ENCODE data around the gene ELP4.

Gene ELP4

DNA sequence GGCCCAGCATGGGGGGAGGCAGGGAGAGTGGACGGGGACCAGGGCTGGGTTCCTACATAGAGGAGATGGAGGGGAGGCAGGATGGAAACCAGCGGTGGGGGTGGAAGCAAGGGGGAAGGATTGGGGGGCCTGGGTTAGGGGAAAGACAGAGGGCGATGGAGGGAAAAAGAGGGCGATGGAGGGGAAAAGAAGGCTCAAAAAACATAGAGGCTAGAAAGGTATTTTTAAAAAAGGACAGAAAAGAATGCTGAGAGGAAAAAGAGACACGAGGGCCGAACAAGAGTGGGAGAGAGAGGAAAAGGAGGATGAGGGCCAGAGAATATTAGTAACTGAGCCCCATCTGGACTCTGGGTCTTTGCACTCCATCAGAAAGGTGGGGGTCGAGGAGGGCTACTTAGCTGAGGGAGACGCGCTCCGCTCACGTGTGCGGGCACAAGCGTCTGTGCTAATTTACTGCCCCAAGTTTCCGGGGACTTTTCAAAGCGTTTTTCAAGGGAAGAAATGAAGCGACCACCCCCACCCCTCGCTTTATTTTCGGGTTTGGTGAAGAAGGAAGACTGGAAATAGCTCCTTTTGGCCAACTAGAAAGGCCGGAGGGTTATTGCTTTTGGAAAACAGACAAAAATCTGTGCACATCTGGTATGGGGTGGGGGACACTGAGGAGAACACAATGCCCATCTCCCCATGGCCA lies 287.1 kb downstream of the ELP4 start:
- Histone ChIP-seq H3K27me3 (peaks cover 64 to 74% (median 68%) of the 10 kb centered on the region in 11 experiments), H3K9me3 (replicated peaks in 1 of 11) (peaks cover 40 to 57% (median 49%) of the 10 kb centered on the region in 11 experiments), H3K4me1 (no peaks in the 10 kb centered on the region), H3K4me2 (no peak overlapping the region), H4K20me1 (peaks cover 0 to 4% (median 0%) of the 10 kb centered on the region in 11 experiments; a peak in 3 of 22 replicates), H3K9ac (no peak overlapping the region), H3K4me3 (no peak overlapping the region), H3K27ac (no peak overlapping the region), H3K36me3 (no peaks in the 10 kb centered on the region)
- TF ChIP-seq Cebpa-rat (IDR thresholded peaks at IDR 0.05): no peak

DNA sequence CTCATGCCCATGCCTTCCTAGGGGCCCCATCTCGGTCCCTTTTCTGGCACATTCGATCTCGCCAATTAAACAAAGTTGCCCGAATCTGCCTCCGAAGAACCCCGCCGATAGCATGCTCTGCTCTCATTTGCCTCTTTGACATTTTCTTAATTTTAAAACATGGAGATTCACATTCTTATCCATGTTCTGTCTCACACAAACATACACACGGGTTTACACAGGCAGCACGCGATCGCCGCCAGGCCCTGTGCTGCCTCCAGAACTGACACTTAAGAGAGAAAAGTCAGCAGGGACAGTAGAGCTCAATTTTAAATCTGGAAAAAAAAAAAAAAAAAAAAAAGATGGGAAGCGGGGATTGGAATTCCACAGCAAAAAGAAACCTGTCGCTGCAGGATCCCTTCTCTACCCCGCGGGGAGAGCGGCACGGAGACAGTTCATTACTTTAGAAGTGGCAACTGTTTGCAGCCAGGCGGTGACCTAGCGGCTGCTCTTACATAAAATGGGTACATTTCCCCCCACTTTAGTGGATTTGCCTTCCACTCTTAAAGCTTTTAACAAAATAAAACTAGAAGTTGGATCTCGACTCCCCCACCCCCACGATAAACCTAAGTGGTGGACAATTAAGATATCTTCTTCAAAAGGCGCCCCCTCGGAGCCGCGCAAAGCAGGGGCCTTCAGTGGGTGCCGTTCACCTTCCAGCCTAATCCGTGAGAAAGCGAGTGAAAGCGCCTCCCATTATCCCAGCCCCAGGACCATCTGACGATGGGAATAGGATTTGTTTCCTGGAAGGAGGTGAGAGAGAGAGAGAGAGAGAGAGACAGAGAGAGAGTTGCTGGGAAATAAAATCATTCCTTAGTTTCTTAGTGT lies 287.9 kb downstream of the ELP4 start:
- TF ChIP-seq Cebpa-rat (IDR thresholded peaks at IDR 0.05): no peak
- Histone ChIP-seq H3K4me3 (no peak overlapping the region), H3K9me3 (replicated peaks in 1 of 11) (peaks cover 40 to 57% (median 49%) of the 10 kb centered on the region in 11 experiments), H3K4me2 (no peak overlapping the region), H3K9ac (no peak overlapping the region), H3K27ac (no peak overlapping the region), H3K36me3 (no peaks in the 10 kb centered on the region), H4K20me1 (peaks cover 0 to 4% (median 0%) of the 10 kb centered on the region in 11 experiments; a peak in 3 of 22 replicates), H3K27me3 (peaks cover 72 to 82% (median 76%) of the 10 kb centered on the region in 11 experiments), H3K4me1 (no peaks in the 10 kb centered on the region)

DNA sequence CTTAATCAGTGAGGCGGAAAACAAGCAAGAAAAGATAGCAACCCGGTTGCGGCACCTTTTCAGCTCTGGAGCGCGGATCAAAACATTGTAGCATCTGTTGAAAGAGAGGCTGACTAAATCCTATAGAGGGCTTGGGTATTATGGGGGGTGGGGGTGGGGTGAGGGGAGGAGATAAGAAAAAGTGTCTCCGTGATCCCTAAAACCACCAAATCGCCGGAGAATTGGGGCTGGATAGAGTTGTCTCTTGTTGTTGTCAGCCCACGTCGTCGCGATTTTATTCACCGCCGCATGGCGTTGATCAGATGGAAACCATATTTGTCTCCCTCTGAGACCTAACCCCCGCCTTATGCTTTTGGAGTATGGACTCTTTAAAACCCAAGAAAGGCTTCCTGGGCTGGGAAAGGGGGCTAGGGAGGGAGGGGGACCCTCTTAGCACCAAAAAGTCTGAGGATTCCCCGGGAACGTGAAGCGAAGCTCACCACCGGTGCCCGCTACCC lies 288.5 kb downstream of the ELP4 start:
- no peak overlapping the region for H3K9ac ChIP-seq
- H3K36me3 ChIP-seq: no peaks in the 10 kb centered on the region
- peaks cover 46 to 63% (median 53%) of the 10 kb centered on the region in 11 experiments for H3K9me3 ChIP-seq (replicated peaks in 1 of 11)
- TF ChIP-seq Cebpa-rat (IDR thresholded peaks at IDR 0.05): no peak
- no peak overlapping the region for H3K4me2 ChIP-seq
- peak overlapping the region in 1 of 10 experiments; percentile 44; a peak in 1 of 20 replicates for H3K4me3 ChIP-seq
- H3K4me1 ChIP-seq: no peaks in the 10 kb centered on the region
- peaks cover 79 to 88% (median 82%) of the 10 kb centered on the region in 11 experiments for H3K27me3 ChIP-seq
- H4K20me1 ChIP-seq: peaks cover 0 to 7% (median 0%) of the 10 kb centered on the region in 11 experiments; a peak in 4 of 22 replicates
- H3K27ac ChIP-seq: no peak overlapping the region

DNA sequence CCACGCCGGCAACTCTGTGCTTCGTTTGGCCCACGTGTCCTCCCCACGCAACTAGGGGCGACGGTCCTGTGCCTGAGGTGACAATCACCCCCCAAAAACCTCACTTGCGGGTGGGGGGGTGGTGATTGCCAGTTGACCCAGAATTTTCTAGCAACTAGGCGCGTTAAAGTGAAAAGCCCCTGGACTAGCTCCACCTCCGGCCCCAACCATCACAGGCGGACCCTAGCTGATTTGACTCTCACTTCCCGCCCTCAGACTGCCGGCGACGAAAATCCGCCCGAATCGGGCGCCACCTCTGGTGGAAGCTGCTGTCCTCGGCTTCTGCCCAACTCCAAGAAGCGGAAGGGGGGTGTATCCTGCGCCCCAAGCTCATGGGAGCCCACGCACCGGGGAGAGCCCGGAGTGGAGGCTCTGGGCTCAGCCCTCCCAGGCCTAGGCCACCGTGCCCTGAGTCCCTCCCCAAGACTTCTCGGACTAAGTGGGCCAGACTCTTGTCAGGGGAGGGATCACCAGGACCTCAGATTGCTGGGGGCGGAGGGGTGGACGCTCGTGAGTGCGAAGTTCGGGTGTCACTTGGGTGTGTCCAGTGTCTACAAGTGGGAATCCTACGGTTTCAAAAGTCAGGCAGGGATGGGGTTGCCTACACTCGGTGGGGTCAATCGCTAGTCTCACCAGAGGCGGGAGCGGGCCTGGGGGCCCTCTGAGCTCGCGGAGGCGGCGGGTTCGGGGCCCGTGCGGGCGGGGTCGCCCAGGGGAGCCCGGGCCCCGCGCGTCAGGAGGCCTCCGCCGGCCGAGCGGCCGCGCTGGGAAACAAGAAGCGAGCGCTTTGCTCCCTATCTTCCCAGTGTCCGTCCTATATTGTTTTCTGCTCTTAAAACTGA lies 289.2 kb downstream of the ELP4 start:
- H3K27me3 ChIP-seq: peaks cover 86 to 95% (median 89%) of the 10 kb centered on the region in 11 experiments
- H3K4me2 ChIP-seq: no peak overlapping the region
- H3K9ac ChIP-seq: no peak overlapping the region
- H3K27ac ChIP-seq: no peak overlapping the region
- H4K20me1 ChIP-seq: peaks cover 0 to 14% (median 0%) of the 10 kb centered on the region in 11 experiments; a peak in 7 of 22 replicates
- no peak for TF ChIP-seq Cebpa-rat (IDR thresholded peaks at IDR 0.05)
- H3K9me3 ChIP-seq (replicated peaks in 1 of 11): peaks cover 52 to 70% (median 60%) of the 10 kb centered on the region in 11 experiments
- peak overlapping the region in 4 of 10 experiments; percentile 18 to 44 (median 26); a peak in 4 of 20 replicates for H3K4me3 ChIP-seq
- H3K4me1 ChIP-seq: no peaks in the 10 kb centered on the region
- H3K36me3 ChIP-seq: no peaks in the 10 kb centered on the region

DNA sequence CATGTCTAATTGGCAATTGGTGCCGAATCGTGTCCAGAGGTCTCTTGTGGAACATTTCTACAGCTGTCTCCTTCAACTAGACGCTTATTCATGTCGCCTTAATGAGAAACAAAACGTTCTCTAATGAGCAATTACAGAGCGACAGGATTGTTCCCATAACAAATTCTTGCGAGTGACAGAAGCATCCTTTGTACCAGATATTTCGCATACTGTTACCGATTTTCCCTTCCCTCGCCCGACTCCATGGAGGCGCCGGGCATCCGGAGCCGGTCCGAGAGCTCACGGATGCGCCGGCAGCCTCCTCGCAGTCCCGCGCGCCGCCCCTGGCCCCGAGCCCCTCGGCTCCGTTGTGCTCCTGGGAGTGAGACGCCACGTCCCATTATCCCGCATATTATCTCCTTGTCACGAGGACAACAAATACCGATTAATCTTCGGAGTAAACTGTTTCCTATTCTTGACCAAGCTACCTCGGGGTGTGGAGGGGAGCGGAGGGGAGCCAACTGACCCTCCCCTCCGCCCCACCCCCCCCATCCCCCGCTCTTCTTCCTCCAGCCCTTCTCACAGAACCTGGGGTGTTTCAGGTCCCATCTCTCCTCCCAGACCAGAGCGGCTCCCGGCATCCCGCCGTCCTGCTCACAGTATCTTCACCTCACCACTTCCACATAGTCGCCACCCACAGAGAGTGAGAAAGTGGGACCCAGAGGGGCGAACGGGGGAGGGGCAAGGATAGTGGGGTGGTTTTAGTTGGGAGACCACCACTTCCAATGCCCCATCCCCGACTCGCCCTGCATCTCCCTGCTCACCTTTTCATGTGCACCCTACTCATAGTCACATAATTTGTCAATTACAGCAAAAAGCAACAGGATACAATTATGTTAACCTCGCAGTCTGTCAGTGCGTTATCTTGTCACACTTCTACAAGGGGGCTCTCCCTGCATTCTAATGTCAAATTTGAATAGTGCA lies 290.1 kb downstream of the ELP4 start:
- peak overlapping the region in 4 of 10 experiments; percentile 18 to 44 (median 26); a peak in 1 of 20 replicates for H3K4me3 ChIP-seq
- peaks cover 0 to 22% (median 0%) of the 10 kb centered on the region in 11 experiments; a peak in 7 of 22 replicates for H4K20me1 ChIP-seq
- no peak overlapping the region for H3K27ac ChIP-seq
- H3K9me3 ChIP-seq (replicated peaks in 1 of 11): peaks cover 62 to 80% (median 70%) of the 10 kb centered on the region in 11 experiments
- H3K27me3 ChIP-seq: peaks cover 92 to 100% (median 98%) of the 10 kb centered on the region in 11 experiments
- no peak overlapping the region for H3K9ac ChIP-seq
- H3K36me3 ChIP-seq: no peaks in the 10 kb centered on the region
- no peak overlapping the region for H3K4me2 ChIP-seq
- no peak for TF ChIP-seq Cebpa-rat (IDR thresholded peaks at IDR 0.05)
- H3K4me1 ChIP-seq: peaks cover 0 to 8% (median 0%) of the 10 kb centered on the region in 10 experiments; a peak in 3 of 20 replicates

DNA sequence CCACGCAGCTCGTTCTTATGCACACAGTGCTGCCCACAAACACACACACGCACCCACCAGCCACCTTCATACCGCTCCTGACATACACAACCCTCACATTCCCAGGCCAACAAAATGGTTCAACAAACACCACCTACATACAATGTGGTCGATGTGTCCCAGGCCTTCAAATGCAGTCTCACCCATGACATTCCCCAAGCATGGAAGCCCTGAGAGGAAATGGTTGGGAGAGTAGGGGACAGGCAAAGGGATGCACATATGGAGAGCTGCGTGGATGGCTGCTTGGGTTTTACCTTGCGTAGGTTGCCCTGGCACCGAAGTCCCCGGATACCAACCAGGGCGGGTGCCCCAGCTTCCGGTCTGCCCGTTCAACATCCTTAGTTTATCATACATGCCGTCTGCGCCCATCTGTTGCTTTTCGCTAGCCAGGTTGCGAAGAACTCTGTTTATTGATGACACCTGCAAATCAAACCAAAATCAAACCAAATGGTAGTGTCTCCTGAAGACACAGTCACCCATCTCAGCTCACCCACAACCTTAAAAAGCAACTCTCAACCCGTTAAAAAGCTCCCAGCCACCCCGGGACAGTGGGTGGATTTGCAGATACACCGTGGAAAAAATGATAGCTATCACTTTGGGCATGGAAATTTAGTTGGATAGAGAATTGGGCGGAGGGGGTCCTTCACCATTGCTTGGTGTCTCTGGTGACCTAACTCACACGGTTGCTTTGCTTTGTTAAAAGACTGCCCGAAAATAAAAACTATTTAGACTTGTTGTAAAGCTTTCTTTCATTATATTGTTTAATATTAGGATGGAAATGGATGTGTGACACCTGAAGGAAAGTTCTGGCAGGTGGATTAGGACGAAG lies 291.1 kb downstream of the ELP4 start:
- H3K9me3 ChIP-seq (replicated peaks in 1 of 11): peaks cover 71 to 87% (median 78%) of the 10 kb centered on the region in 11 experiments
- no peak for TF ChIP-seq Cebpa-rat (IDR thresholded peaks at IDR 0.05)

DNA sequence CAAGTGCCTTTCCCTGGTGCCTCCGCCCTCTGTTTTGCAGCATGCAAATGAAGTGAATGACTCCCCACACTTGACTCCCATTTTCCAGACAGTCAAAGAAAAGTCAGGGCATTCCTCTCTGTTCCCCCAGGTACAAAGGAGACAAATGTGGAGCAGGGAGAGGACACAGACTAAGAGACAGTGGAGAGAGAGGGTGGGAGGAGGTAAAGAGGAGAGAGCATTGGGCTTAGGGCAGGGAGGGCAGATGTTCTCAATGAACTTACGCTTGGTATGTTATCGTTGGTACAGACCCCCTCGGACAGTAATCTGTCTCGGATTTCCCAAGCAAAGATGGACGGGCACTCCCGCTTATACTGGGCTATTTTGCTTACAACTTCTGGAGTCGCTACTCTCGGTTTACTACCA lies 291.7 kb downstream of the ELP4 start:
- peaks cover 0 to 11% (median 0%) of the 10 kb centered on the region in 10 experiments; a peak in 3 of 20 replicates for H3K4me1 ChIP-seq
- H3K9ac ChIP-seq: no peak overlapping the region
- H3K27ac ChIP-seq: no peak overlapping the region
- H4K20me1 ChIP-seq: peaks cover 0 to 35% (median 7%) of the 10 kb centered on the region in 11 experiments; a peak in 6 of 22 replicates
- no peak for TF ChIP-seq Cebpa-rat (IDR thresholded peaks at IDR 0.05)
- H3K27me3 ChIP-seq: peaks cover 99 to 100% (median 100%) of the 10 kb centered on the region in 11 experiments
- H3K4me3 ChIP-seq: no peak overlapping the region
- H3K4me2 ChIP-seq: no peak overlapping the region
- H3K36me3 ChIP-seq: no peaks in the 10 kb centered on the region
- peaks cover 77 to 90% (median 85%) of the 10 kb centered on the region in 11 experiments for H3K9me3 ChIP-seq (replicated peaks in 1 of 11)

More for the DNA sequence above, 291.1 kb downstream of the ELP4 start:
- H3K27ac ChIP-seq: no peak overlapping the region
- H3K36me3 ChIP-seq: no peaks in the 10 kb centered on the region
- peaks cover 99 to 100% (median 100%) of the 10 kb centered on the region in 11 experiments for H3K27me3 ChIP-seq
- no peak overlapping the region for H3K9ac ChIP-seq
- no peak overlapping the region for H3K4me2 ChIP-seq
- peaks cover 0 to 31% (median 7%) of the 10 kb centered on the region in 11 experiments; a peak in 7 of 22 replicates for H4K20me1 ChIP-seq
- peaks cover 0 to 11% (median 0%) of the 10 kb centered on the region in 10 experiments; a peak in 3 of 20 replicates for H3K4me1 ChIP-seq
- no peak overlapping the region for H3K4me3 ChIP-seq
